Ovary (tissue), 3 donors: ENCODE results near the gene PKP2.

Experiments used
- CTCF ChIP-seq, 3 donors: fragments of 450-650 bp in 2 of 3; fragments of 200-600 bp in 1 of 3; IDR thresholded peaks; one replicate each; pipeline versions ENCODE4 v1.5.1 to v1.8.0; 2016 to 2022; ENCODE audit warnings: antibody characterized with exemption in 3 of 3, mild to moderate bottlenecking in 1 of 3
- POLR2A ChIP-seq: fragments of 450-650 bp; IDR thresholded peaks from one replicate; pipeline ENCODE4 v1.6.1; 2017; ENCODE audit warnings: antibody characterized with exemption, mild to moderate bottlenecking, moderate library complexity
- donor health status: DM: no; HTN: no; CAD: no.

- TF ChIP-seq POLR2A (no peak), CTCF (IDR thresholded peaks at IDR 0.05) (no peak)
These were observed 3.1 kb downstream of the PKP2 start for GRCh38 chr12:32893458-32893857.
